HepG2 (cell line): ENCODE measurements around the gene TNFAIP2. TPM values are rescaled to one million over a fixed set of nuclear protein-coding genes. Genes with fewer than 3 reads are reported as not detected.

Experiments used
- ATAC-seq: fragments of 200-7000 bp; cut with Tn5 transposase; 3 replicates; pipeline ENCODE4 v1.9.1; 2020; ENCODE audit warnings: mild to moderate bottlenecking, moderate library complexity
- BruUV-seq: library from RNA; stranded (reverse); fragments of 400-500 nt; replicated peaks from 2 replicates; lab custom pipeline; 2021; lab: Mats Ljungman, UMichigan
- CTCF ChIA-PET: fragments of 300-600 bp; formaldehyde crosslinking; extraction: SDS; loops from one replicate; lab custom pipeline; 2021; ENCODE audit warnings: low total read pairs, inconsistent platforms, low intra/inter-chr PET ratio; lab: Yijun Ruan, JAX
- POLR2A ChIA-PET: fragments of 350-600 bp; sonication (Branson Sonifier 250); formaldehyde crosslinking; loops from one replicate; lab custom pipeline; 2020; ENCODE audit warnings: antibody characterized with exemption, inconsistent platforms; lab: Yijun Ruan, JAX
- DNase-seq: peaks from one replicate; pipeline ENCODE4 v3.0.0-alpha.2; 2015; ENCODE audit warnings: low spot score
- FAIRE-seq: peaks from 3 replicates; lab custom pipeline; 2011; peaks lifted over from hg19 to GRCh38; lab: Jason Lieb, UNC
- H2AFZ ChIP-seq: one replicate; pipeline ENCODE4 v1.6.1; 2011; ENCODE audit warnings: low read length, inconsistent platforms
- H3K27ac ChIP-seq: fragments of 300-600 bp; 3 replicates; pipeline ENCODE4 v1.8.0; 2011; ENCODE audit warnings: mixed run types, mild to moderate bottlenecking, mixed read lengths, low read length, inconsistent platforms; ENCODE audit not compliant: insufficient read depth; ENCODE audit errors: extremely low read length
- H3K27me3 ChIP-seq, 2 experiments: fragments of 200-600 bp in 1 of 2; 2 replicates in 1 of 2; 3 replicates in 1 of 2; pipeline versions ENCODE4 v1.6.0 to v1.8.0; 2011; ENCODE audit warnings: low read length in 2 of 2, mild to moderate bottlenecking in 2 of 2, moderate library complexity in 2 of 2, inconsistent platforms in 1 of 2; ENCODE audit not compliant: insufficient read depth in 2 of 2, control insufficient read depth in 1 of 2
- H3K36me3 ChIP-seq, 2 experiments: fragments of 200-600 bp in 1 of 2; replicated peaks in 1 of 2; 2 replicates in 1 of 2; 3 replicates in 1 of 2; pipeline versions ENCODE4 v1.5.1 to v1.8.0; 2011; ENCODE audit warnings: low read length in 2 of 2, inconsistent platforms in 1 of 2; ENCODE audit not compliant: insufficient read depth in 2 of 2, control insufficient read depth in 1 of 2
- H3K4me1 ChIP-seq: 2 replicates; pipeline ENCODE4 v1.5.1; 2012; ENCODE audit warnings: low read length, inconsistent platforms; ENCODE audit not compliant: insufficient read depth
- H3K4me2 ChIP-seq: 2 replicates; pipeline ENCODE4 v1.6.0; 2011; ENCODE audit warnings: low read depth, low read length, inconsistent platforms
- H3K4me3 ChIP-seq, 3 experiments: fragments of 200-600 bp in 1 of 3; sonication (generic), shearing (Covaris generic) in 1 of 3; replicated peaks in 1 of 3; 2 replicates each; pipeline ENCODE4 v1.5.1; 2011 to 2016; ENCODE audit warnings: low read length in 3 of 3, inconsistent platforms in 2 of 3, low read depth in 2 of 3, mild to moderate bottlenecking in 2 of 3, control low read depth in 1 of 3, mixed read lengths in 1 of 3; ENCODE audit not compliant: insufficient read depth in 1 of 3
- H3K79me2 ChIP-seq: one replicate; pipeline ENCODE4 v1.6.1; 2011; ENCODE audit warnings: low read length, inconsistent platforms; ENCODE audit not compliant: insufficient read depth
- H3K9ac ChIP-seq: 2 replicates; pipeline ENCODE4 v1.6.0; 2011; ENCODE audit warnings: mild to moderate bottlenecking, low read depth, low read length, inconsistent platforms; ENCODE audit not compliant: insufficient read depth
- H3K9me3 ChIP-seq: 2 replicates; pipeline ENCODE4 v1.5.1; 2012; ENCODE audit warnings: mild to moderate bottlenecking, low read length
- H4K20me1 ChIP-seq: 2 replicates; pipeline ENCODE4 v1.6.0; 2011; ENCODE audit warnings: inconsistent platforms, mild to moderate bottlenecking, low read length, moderate library complexity; ENCODE audit not compliant: insufficient read depth
- CREB1 ChIP-seq, 2 experiments: fragments of 450-650 bp in 1 of 2; IDR thresholded peaks; 2 replicates each; pipeline ENCODE4 v1.6.1; 2016 to 2017; ENCODE audit warnings: control low read depth in 1 of 2, mild to moderate bottlenecking in 1 of 2, missing compliant biosample characterization in 1 of 2, missing genetic modification characterization in 1 of 2
- ZNF710 ChIP-seq: sonication (generic); formaldehyde crosslinking; IDR thresholded peaks from 2 replicates; pipeline ENCODE4 v1.5.0; 2020; ENCODE audit warnings: mild to moderate bottlenecking, missing genetic modification reagents, borderline replicate concordance
- ZNF841 ChIP-seq: sonication (generic); formaldehyde crosslinking; IDR thresholded peaks from 2 replicates; pipeline ENCODE4 v1.8.1; 2023; ENCODE audit warnings: missing genetic modification reagents, borderline replicate concordance
- WGBS: methylation state at CpG from one replicate; pipeline ENCODE4 v1.1.6; 2017; ENCODE audit warnings: low lambda C conversion rate; 5-methylcytosine and 5-hydroxymethylcytosine counted together
- in situ Hi-C: cut with HindIII; loops from 2 replicates; pipeline ENCODE4 v1.10.0; 2017; ENCODE audit warnings: low pct_unique_long_range_greater_than_20kb; ENCODE audit not compliant: extremely low pct_ligation_motif_present
- intact Hi-C: fragments of 100-400 bp; cut with micrococcal nuclease; formaldehyde crosslinking; loops from one replicate; pipeline ENCODE4 v1.10.0; 2022; ENCODE audit not compliant: unreplicated experiment
- polyA plus RNA-seq, 8 experiments: library from polyadenylated mRNA; depleted of rRNA in 3 of 8; stranded (reverse) in 7 of 8; unstranded in 1 of 8; fragments of >200 nt; fragmentation: Illumina TruSeq in 4 of 8; extraction: Trizol in 4 of 8; gene quantifications; 2 replicates each; pipeline versions ENCODE4 v1.2.1 to v1.2.3, GENCODE V29; 2011 to 2016; ENCODE audit warnings: low read depth in 4 of 8, missing spikeins in 1 of 8, mixed read lengths in 1 of 8; ENCODE audit not compliant: insufficient read depth in 1 of 8
- total RNA-seq, 5 experiments: library from RNA; depleted of rRNA; stranded (reverse); fragments of >200 nt; fragmentation: Illumina TruSeq; extraction: Trizol; gene quantifications; 2 replicates each; pipeline ENCODE4 v1.2.3, GENCODE V29; 2016; ENCODE audit warnings: low read depth in 1 of 5

The TNFAIP2 gene
- total and polyA plus RNA-seq, 2 of the 13 experiments (the other 11 are each of a cell fraction or from before 2014, with no cell fraction given), result 0.46 to 1.5 TPM

- TF ChIP-seq ZNF710, result no peak
Measured at GRCh38 chr14:103128631-103129300, 5.5 kb downstream of the TNFAIP2 start (continued).

- no peak for FAIRE-seq
- DNase-seq, result no peak
- 0 out of 2 replicates have a peak, but pooled peaks have one; percentile 22 for TF ChIP-seq CREB1 (IDR thresholded peaks at IDR 0.05)
- TF ChIP-seq CREB1 (CRISPR knock-in tag; IDR thresholded peaks at IDR 0.05), result no peak
- TF ChIP-seq ZNF841, result no peak
- ChIA-PET CTCF (no interaction called here), POLR2A (no interaction called here)
- Histone ChIP-seq H4K20me1 (no peaks in the 10 kb centered on the region; the same call in 1 of the 2 replicates), H3K36me3 (no peaks in the 10 kb centered on the region), H3K4me3 (no peak overlapping the region), H3K9ac (no peak overlapping the region), H3K27me3 (peaks cover 7 to 61% of the 10 kb centered on the region in 2 experiments; a peak in 4 of 5 replicates), H3K9me3 (no peaks in the 10 kb centered on the region), H3K79me2 (no peaks in the 10 kb centered on the region), H3K4me2 (no peak overlapping the region), H3K4me1 (peaks cover 30% of the 10 kb centered on the region), H2AFZ (no peak overlapping the region), H3K27ac (no peak overlapping the region)
- intact Hi-C loops (no loop called here), in situ Hi-C loops (no loop called here)
- ATAC-seq, result no peak
- 64% methylated on average over 10 of the region's 12 CpGs for WGBS
- no TSS peak for BruUV-seq
Measured at GRCh38 chr14:103129301-103130016, 6.2 kb downstream of the TNFAIP2 start.
